Pancreas (tissue), 10 donors: ENCODE results near the gene ISLR2. TPM values are rescaled to one million over a fixed set of nuclear protein-coding genes. Genes with fewer than 3 reads are reported as not detected.
A peak's percentile ranks its signal among the peaks of the same experiment; 100 is the strongest.

Experiments
- ATAC-seq, 4 donors: fragments of 200-7000 bp; cut with Tn5 transposase; one replicate each; pipeline versions ENCODE4 v1.8.0 to v1.9.1; 2020; ENCODE audit warnings: mild to moderate bottlenecking in 4 of 4, moderate library complexity in 4 of 4
- DNase-seq, 6 donors: peaks; one replicate each; pipeline ENCODE4 v3.0.0-alpha.2; 2020
- FAIRE-seq: peaks from 2 replicates; lab custom pipeline; 2012; peaks lifted over from hg19 to GRCh38; lab: Jason Lieb, UNC
- H3K27ac ChIP-seq, 4 donors: fragments of 200-600 bp; sonication (generic); 1 replicate in 3 of 4; 2 replicates in 1 of 4; pipeline versions ENCODE4 v1.5.0 to v1.8.0; 2020
- H3K27me3 ChIP-seq, 4 donors: fragments of 200-600 bp; one replicate each; pipeline ENCODE4 v1.8.0; 2021
- H3K36me3 ChIP-seq, 3 donors: fragments of 200-600 bp; sonication (generic) in 1 of 3; one replicate each; pipeline versions ENCODE4 v1.5.0 to v1.8.0; 2020 to 2021
- H3K4me1 ChIP-seq, 3 donors: fragments of 200-600 bp; one replicate each; pipeline ENCODE4 v1.8.0; 2021
- H3K4me3 ChIP-seq, 4 donors: fragments of 200-600 bp; sonication (generic) in 2 of 4; one replicate each; pipeline versions ENCODE4 v1.5.0 to v1.8.0; 2020 to 2021
- H3K9me3 ChIP-seq, 4 donors: fragments of 200-600 bp; one replicate each; pipeline ENCODE4 v1.8.0; 2021
- WGBS, 2 donors: extraction: QIAGEN DNeasy Blood & Tissue Kit; methylation state at CpG; one replicate each; pipeline ENCODE4 v1.1.7; 2013; 5-methylcytosine and 5-hydroxymethylcytosine counted together
- intact Hi-C, 3 donors: fragments of 100-400 bp; cut with DNase I; formaldehyde crosslinking; loops; one replicate each; pipeline versions ENCODE4 v1.11.1 to v1.14.2; 2022
- polyA plus RNA-seq, 2 donors: library from polyadenylated mRNA; stranded (reverse); fragments of 200-250 nt; gene quantifications; one replicate each; pipeline ENCODE4 v1.2.3, GENCODE V29; 2013
- total RNA-seq, 6 donors: library from RNA; stranded (reverse); fragmentation: NEBNext Ultra II Directional in 4 of 6; extraction: Animal tissue kit (Norgen Biotek cat#: 25700) in 4 of 6; gene quantifications; one replicate each; pipeline versions ENCODE4 v1.2.1 to v1.2.4, GENCODE V29; 2021 to 2023
- TF ChIP-seq, protein P1 (sequence below), 4 donors: fragments of 200-600 bp; sonication (generic) in 3 of 4; IDR thresholded peaks; one replicate each; pipeline versions ENCODE4 v1.5.0 to v1.8.0; 2021; ENCODE audit warnings: antibody characterized with exemption in 4 of 4
- donor health status: healthy with polysubstance abuse.
- donor health status: DM: no; HTN: no; CAD: no; lungs with moderate emphysema.
- donor health status: DM: no; HTN: no; CAD: no.
- donor health status: control.
- donor health status: control.
- donor health status: Bipolar disorder and iron deficiency.
- donor health status: DM: yes; HTN: yes; CAD: no.
- donor health status: DM: no; HTN: no; CAD: no.
- donor health status: DM: no; HTN: no; CAD: no.
- donor health status: DM: yes; HTN: yes; CAD: no.

ISLR2 gene
- total and polyA plus RNA-seq, 8 donors, result 0.08 to 0.50 (median 0.22) TPM

DNA sequence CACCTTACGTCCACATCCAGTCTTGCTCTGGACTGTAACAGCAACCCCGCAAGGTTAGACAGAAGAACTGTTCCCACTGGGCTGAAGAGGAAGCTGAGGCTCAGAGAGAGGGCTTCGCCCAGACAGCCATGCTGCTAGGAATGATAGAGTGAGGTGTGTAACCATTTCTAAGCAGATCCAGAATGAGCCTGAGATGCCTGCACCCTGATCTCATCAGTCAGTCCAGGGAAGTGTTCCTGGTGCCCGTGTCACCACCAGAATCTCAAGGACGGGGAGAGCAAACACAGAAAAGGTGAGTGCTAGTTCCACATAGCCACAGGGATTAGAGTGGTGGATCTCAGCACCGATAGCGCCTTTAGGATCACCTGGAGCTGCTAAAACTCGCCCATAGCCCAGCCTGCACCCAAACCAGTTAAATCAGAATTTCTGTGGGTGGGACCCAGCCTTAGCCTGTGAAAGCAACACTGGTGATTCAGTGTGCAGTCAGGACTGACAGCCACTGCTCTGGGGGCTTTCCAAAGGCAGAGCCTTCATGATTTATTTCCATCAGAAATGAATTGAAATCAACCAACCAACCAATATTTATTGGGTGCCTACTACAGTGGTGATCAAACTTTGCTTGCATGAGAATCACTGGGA is 55.4 kb downstream of the ISLR2 start:
- WGBS, 2 donors, result 36 to 39% methylated on average over 8 of the region's 8 CpGs
- Histone ChIP-seq H3K36me3 (no peaks in the 10 kb centered on the region), H3K27ac (no peak overlapping the region), H3K4me1 (no peaks in the 10 kb centered on the region), H3K9me3 (no peaks in the 10 kb centered on the region), H3K27me3 (no peaks in the 10 kb centered on the region), H3K4me3 (no peak overlapping the region)
- peak in 1 of 6 donors; percentile 0 for DNase-seq
- no peak for FAIRE-seq
- intact Hi-C loops, result no loop called here
- ATAC-seq, result peak in 2 of 4 donors; percentile 31 to 54
- TF ChIP-seq, protein P1, sequence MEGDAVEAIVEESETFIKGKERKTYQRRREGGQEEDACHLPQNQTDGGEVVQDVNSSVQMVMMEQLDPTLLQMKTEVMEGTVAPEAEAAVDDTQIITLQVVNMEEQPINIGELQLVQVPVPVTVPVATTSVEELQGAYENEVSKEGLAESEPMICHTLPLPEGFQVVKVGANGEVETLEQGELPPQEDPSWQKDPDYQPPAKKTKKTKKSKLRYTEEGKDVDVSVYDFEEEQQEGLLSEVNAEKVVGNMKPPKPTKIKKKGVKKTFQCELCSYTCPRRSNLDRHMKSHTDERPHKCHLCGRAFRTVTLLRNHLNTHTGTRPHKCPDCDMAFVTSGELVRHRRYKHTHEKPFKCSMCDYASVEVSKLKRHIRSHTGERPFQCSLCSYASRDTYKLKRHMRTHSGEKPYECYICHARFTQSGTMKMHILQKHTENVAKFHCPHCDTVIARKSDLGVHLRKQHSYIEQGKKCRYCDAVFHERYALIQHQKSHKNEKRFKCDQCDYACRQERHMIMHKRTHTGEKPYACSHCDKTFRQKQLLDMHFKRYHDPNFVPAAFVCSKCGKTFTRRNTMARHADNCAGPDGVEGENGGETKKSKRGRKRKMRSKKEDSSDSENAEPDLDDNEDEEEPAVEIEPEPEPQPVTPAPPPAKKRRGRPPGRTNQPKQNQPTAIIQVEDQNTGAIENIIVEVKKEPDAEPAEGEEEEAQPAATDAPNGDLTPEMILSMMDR (IDR thresholded peaks at IDR 0.05), result no peak

Other genes with a start within 250 kb of the ISLR2 start
- gene LOXL1, start 204.1 kb upstream of the ISLR2 start, total RNA-seq, result 10 to 100 TPM in 1 of 6 donors, 1 to 10 TPM in 5; 2.2 to 14.9 (median 4.9) TPM
- gene LOXL1, start 204.1 kb upstream of the ISLR2 start, polyA plus RNA-seq, result 10 to 100 TPM; 11.5 to 14.8 TPM
- gene STOML1, start 138.3 kb upstream of the ISLR2 start, total RNA-seq, result 10 to 100 TPM in 2 of 6 donors, 1 to 10 TPM in 4; 5.2 to 12.3 (median 6.9) TPM
- 10 to 100 TPM; 13.1 to 13.2 TPM for gene STOML1, start 138.3 kb upstream of the ISLR2 start, polyA plus RNA-seq
- 10 to 100 TPM; 10.6 to 31.7 (median 13.0) TPM for gene PML, start 135.9 kb upstream of the ISLR2 start, total RNA-seq
- gene PML, start 135.9 kb upstream of the ISLR2 start, polyA plus RNA-seq, result 10 to 100 TPM; 17.6 to 19.1 TPM
- not detected for gene GOLGA6A, start 48.0 kb upstream of the ISLR2 start, total RNA-seq
- gene GOLGA6A, start 48.0 kb upstream of the ISLR2 start, polyA plus RNA-seq, result not detected
- gene ISLR, start 43.1 kb downstream of the ISLR2 start, total RNA-seq, result 10 to 100 TPM in 1 of 6 donors, 1 to 10 TPM in 5; 1.5 to 29.4 (median 3.2) TPM
- gene ISLR, start 43.1 kb downstream of the ISLR2 start, polyA plus RNA-seq, result 1 to 10 TPM; 3.1 to 3.6 TPM
- gene STRA6, start 72.2 kb downstream of the ISLR2 start, total RNA-seq, result 1 to 10 TPM in 2 of 6 donors, under 1 TPM in 2, not detected in 2; 0.06 to 1.7 (median 0.89) TPM
- gene STRA6, start 72.2 kb downstream of the ISLR2 start, polyA plus RNA-seq, result under 1 TPM; 0.19 to 0.42 TPM
- gene CCDC33, start 105.7 kb downstream of the ISLR2 start, total RNA-seq, result not detected
- not detected for gene CCDC33, start 105.7 kb downstream of the ISLR2 start, polyA plus RNA-seq
- gene CYP11A1, start 237.1 kb downstream of the ISLR2 start, total RNA-seq, result under 1 TPM in 3 of 6 donors, not detected in 3; 0.28 to 0.66 (median 0.29) TPM
- gene CYP11A1, start 237.1 kb downstream of the ISLR2 start, polyA plus RNA-seq, result under 1 TPM; 0.09 to 0.11 TPM